ENCODE measurements around the gene PRSS8. TPM values are rescaled to one million over a fixed set of nuclear protein-coding genes. Genes with fewer than 3 reads are reported as not detected.

Gene PRSS8
- total RNA-seq, 2 donors from 2014 or later: not detected

DNA sequence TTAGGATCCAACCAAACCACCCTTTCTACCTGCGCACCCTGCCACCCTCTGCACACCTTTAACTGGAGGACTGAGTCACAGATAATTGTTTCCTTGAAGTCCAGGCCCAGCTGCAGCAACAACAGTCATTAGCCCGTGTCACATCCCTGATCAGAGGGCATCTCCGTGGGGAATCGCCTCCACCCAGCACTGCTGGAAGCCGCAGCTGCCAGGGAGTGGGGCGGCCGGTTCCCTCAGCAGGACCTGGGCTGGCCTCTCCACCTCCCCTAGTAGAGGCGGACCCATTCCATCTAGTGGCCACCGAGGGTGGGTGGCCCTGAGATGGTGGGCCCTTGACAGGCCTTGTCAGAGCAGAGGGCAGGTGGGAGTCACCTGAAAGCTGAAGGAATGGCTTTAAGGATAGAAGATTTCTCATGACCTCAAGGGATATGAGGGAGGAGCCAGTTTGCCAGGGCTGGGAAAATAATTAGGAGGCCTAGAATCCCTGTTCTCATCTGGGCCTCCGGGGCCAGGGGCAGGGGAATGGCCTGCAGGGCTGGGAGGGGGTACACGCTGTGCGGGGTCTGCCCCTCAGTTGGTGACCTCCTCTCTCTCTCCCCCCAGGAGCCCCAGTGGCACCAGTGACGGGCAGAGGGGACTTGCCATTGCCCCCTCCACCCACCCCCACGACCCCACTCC, 53.0 kb downstream of the PRSS8 start:
- no peaks in the 10 kb centered on the region for H3K27me3 ChIP-seq (replicated peaks; ENCODE audit: insufficient read depth)
- H3K9me3 ChIP-seq: no peaks in the 10 kb centered on the region
- H3K27ac ChIP-seq: no peak overlapping the region
- TF ChIP-seq, protein P1, sequence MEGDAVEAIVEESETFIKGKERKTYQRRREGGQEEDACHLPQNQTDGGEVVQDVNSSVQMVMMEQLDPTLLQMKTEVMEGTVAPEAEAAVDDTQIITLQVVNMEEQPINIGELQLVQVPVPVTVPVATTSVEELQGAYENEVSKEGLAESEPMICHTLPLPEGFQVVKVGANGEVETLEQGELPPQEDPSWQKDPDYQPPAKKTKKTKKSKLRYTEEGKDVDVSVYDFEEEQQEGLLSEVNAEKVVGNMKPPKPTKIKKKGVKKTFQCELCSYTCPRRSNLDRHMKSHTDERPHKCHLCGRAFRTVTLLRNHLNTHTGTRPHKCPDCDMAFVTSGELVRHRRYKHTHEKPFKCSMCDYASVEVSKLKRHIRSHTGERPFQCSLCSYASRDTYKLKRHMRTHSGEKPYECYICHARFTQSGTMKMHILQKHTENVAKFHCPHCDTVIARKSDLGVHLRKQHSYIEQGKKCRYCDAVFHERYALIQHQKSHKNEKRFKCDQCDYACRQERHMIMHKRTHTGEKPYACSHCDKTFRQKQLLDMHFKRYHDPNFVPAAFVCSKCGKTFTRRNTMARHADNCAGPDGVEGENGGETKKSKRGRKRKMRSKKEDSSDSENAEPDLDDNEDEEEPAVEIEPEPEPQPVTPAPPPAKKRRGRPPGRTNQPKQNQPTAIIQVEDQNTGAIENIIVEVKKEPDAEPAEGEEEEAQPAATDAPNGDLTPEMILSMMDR (IDR thresholded peaks at IDR 0.05): no peak
- H3K4me1 ChIP-seq (ENCODE audit: control insufficient read depth in 1 of 2, low read depth in 2 of 2): peaks cover 0 to 7% of the 10 kb centered on the region in 2 donors
- DNase-seq (ENCODE audit: low spot score): no peak
- H3K36me3 ChIP-seq: peaks cover 53% of the 10 kb centered on the region
- ATAC-seq (ENCODE audit: insufficient number of reproducible peaks, low FRiP score, low read depth): no peak
- no peak overlapping the region for H3K4me3 ChIP-seq

Other genes with a start within 250 kb of the PRSS8 start
- 10 to 100 TPM; 35.6 to 55.2 TPM for gene BCL7C, start 241.7 kb downstream of the PRSS8 start, total RNA-seq
- gene CTF1, start 239.1 kb downstream of the PRSS8 start, total RNA-seq: 1 to 10 TPM; 3.8 TPM
- 10 to 100 TPM; 14.5 to 18.7 TPM for gene FBXL19, start 212.2 kb downstream of the PRSS8 start, total RNA-seq
- 10 to 100 TPM; 19.0 to 35.7 TPM for gene ORAI3, start 186.7 kb downstream of the PRSS8 start, total RNA-seq
- 10 to 100 TPM in 1 of 2 donors, 1 to 10 TPM in 1; 7.4 to 14.6 TPM for gene SETD1A, start 178.0 kb downstream of the PRSS8 start, total RNA-seq
- 10 to 100 TPM; 16.4 to 26.8 TPM for gene HSD3B7, start 150.5 kb downstream of the PRSS8 start, total RNA-seq
- gene STX1B, start 125.1 kb downstream of the PRSS8 start, total RNA-seq: 1 to 10 TPM in 1 of 2 donors, under 1 TPM in 1; 0.68 to 1.6 TPM
- gene STX4, start 102.2 kb downstream of the PRSS8 start, total RNA-seq: 10 to 100 TPM; 39.3 to 50.5 TPM
- 10 to 100 TPM; 10.3 to 14.5 TPM for gene ZNF668, start 61.5 kb downstream of the PRSS8 start, total RNA-seq
- 10 to 100 TPM; 10.2 to 17.9 TPM for gene ZNF646, start 61.3 kb downstream of the PRSS8 start, total RNA-seq
- gene PRSS53, start 46.8 kb downstream of the PRSS8 start, total RNA-seq: 10 to 100 TPM; 10.6 to 13.7 TPM
- 100 to 1,000 TPM in 1 of 2 donors, 10 to 100 TPM in 1; 88.7 to 187 TPM for gene VKORC1, start 40.9 kb downstream of the PRSS8 start, total RNA-seq
- 10 to 100 TPM; 35.1 to 58.5 TPM for gene BCKDK, start 27.3 kb downstream of the PRSS8 start, total RNA-seq
- 10 to 100 TPM; 62.5 to 75.7 TPM for gene KAT8, start 18.1 kb downstream of the PRSS8 start, total RNA-seq
- 10 to 100 TPM in 1 of 2 donors, 1 to 10 TPM in 1; 1.3 to 14.8 TPM for gene PRSS36, start 14.3 kb upstream of the PRSS8 start, total RNA-seq
- 100 to 1,000 TPM in 1 of 2 donors, 10 to 100 TPM in 1; 63.9 to 141 TPM for gene FUS, start 44.4 kb upstream of the PRSS8 start, total RNA-seq
- gene PYCARD, start 67.0 kb upstream of the PRSS8 start, total RNA-seq: 10 to 100 TPM; 19.2 to 23.0 TPM
- under 1 TPM in 1 of 2 donors, not detected in 1; 0.07 TPM for gene TRIM72, start 78.4 kb upstream of the PRSS8 start, total RNA-seq
- gene PYDC1, start 81.4 kb upstream of the PRSS8 start, total RNA-seq: not detected
- gene ITGAM, start 124.2 kb upstream of the PRSS8 start, total RNA-seq: 10 to 100 TPM; 31.2 to 31.5 TPM
- 10 to 100 TPM in 1 of 2 donors, 1 to 10 TPM in 1; 9.7 to 32.9 TPM for gene ITGAX, start 219.4 kb upstream of the PRSS8 start, total RNA-seq

All from thoracic aorta (tissue), 2 donors.